ENCODE measurements around the gene PKIG.

PKIG gene

DNA sequence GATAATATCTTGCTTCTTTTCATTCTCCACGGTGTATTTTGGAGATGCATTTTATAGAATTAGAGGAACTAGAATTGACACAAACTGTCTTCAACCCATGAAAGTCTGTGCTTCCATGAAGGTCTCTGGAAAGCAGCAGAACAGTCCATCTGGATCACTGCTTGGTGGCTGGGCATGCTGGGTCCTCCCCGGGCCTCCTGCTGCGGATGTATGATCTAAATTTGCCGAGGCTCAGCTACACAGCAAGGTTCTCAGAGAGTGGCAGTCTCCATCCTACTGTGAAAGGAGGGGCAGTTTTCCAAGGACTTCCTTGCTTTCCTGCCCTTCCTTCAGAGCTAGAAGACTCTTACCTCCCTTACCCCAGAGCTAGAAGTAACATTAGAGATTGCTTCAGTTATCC lies 15.1 kb downstream of the PKIG start:
- DNase-seq, result no peak

DNA sequence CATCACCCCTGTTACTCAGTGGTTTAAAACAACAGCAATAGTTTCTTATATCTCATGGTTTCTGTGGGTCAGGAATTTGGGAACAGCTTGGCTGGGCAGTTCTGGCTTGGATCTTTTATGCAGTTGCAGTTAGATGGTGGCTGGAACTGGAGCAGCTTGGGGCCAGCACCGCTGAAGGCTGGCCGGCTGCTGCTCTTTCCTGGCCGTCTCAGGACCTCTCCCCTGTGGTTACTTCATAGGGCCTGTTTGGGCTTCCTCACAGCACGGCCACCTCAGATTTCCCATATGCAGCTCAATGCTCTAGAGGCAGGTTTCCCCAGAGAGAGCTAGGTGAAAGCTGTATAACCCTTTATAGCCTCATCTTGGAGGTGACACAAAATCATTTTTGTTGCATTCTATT lies 15.6 kb downstream of the PKIG start:
- no peak for DNase-seq

DNA sequence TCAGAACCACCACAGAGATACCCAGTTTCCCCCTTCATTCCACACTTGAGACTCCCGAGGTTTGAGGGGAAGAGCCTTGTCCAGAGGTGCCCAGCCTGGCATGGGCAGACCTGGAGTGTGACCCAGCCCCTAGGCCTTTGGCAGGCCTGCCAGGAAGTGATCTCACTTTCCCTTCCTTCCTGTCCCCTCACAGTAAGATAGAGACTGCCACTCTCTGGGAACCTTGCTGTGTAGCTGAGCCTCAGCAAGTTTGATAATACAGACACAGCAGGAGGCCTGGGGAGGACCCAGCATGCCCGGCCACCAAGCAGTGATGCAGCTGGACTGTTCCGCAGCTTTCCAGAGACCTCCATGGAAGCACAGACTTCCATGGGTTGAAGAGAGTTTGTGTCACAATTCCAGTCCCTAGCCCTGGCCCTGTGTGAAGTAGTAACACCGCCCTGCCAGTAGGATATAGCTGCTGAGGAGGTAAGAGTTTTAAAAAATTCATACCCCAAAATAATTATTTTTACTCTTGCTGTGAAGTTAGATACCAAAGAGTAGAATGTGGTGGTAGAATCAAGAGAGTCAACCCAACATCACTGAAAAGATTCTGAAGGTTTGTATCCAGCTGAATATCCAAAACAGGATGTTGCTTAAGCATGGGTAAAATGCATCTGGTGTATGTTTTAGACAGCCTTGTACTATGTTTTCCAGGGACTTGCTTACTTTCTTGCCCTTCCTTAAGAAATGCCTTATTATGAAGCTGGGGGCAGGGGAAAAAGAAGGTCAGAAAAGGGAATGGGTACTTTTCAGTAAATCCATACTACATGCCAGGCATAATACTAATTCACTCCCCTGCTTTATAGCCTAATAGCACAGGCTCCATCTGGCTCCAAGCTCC lies 16.3 kb downstream of the PKIG start:
- DNase-seq, result no peak

DNA sequence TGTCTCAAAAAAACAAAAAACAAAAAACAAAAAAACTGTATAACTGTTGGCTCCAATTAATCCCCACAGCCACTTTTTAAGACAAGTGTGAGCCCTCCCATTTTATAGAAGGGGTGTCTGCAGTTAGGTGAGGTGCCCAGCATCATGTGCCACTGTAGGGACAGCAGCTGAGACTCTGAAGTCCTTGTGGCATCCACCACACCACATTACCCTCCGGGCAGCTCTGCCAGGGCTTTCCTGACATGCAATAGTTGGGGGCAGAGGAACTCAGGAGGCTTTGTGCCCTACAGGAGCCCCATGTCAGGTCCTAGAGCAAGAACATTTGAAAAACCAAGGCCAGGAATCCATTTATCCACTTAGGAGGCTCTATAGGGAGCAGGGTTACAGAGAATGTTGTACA lies 17.3 kb downstream of the PKIG start:
- no peak for DNase-seq

DNA sequence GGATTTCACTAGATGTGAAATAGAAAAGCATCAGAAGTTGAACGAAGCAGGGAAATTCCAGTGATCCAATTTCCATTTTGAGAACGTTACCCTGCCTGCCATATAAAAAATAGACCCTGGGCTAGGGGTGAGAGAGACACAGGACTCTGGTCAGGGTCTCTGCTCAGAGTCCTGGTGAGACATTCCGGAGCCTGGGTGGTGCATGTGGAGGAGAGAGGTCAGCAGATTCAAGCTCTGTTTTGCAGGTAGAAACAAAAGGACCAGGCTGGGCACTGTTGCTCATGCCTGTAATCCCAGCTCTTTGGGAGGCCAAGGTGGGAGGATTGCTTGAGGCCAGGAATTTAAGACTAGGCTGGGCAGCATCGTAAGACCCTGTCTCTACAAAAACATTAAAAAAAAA lies 17.9 kb downstream of the PKIG start:
- DNase-seq, result no peak

DNA sequence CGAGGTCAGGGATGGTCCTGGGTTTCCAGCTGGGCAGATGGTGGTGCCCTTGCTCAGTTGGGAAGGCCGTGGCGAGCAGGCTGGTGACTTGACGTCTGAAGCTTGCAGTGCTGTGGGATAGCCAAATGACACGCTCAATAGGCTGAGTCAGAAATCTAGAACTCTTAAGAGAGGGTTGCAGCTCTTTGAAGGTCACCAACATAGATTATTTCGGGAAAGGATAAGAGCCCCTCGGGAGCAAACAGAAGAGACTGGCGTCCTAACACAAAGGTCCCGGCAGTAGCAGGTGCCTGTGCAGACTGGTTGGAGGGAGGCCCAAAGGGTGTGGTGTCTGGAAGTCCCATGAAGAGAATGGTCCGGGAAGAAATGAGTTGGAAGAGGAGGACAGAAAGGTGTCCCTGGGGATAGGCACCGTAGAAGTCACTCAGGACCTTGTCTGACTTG lies 18.4 kb downstream of the PKIG start:
- no peak for DNase-seq

DNA sequence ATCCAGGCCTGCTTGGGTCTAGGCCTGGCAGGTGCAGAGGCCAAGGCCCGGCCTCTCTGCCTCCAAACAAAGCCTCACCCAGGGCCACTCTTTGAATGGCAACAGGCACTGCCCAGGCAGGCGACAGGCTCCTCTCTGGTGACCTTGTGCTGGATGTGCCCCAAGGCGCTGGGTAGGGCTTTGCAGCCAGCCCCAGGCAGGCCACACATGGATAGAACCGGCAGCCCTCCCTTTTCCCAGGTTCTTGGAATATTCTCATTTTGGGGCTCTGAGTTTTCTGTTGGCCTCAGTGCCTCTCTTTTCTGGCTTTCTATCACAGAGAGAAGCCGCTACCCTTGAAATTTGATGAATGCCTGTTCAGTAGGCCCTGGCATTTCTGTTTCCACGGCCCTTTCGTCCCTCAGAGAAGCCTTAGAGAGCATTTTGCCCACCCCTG lies 18.9 kb downstream of the PKIG start:
- DNase-seq, result no peak

DNA sequence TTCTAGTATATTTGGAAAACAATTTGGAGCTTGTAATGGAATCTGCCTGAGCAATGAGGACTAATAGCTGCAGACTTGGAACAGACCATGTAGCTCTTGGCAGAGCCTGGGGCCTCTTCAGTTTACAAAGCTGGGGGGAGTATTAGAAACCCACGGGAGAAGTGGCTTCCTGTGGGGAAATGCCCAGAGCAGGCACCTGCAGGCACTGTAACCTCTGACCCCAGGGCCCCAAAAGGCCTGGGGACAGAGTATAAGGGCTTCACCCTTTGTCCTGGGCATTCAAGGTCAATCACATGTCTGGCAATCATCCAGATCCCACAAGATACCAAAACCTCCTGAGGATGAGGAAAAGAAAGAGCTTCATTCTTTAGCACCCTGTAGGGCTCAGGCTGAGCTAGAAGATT lies 19.4 kb downstream of the PKIG start:
- no peak for DNase-seq

DNA sequence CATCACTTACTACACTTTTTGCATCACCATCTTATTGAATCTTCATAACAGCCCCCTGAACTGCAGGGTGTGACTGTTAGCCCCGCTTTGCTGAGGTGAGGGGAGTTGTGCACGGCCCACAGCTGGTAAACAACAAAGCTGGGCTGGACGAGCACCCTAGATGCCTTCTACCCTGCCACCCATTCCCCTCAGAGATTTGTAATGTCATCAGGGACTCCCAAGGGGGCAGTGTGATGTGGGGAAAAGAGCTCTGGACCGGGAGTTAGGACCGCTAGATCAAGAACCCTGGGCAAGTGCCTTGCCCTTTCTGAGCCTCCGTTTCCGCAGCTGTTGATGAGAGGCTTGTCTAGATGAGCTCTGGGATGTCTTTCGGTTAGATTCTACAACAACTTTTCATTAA lies 20.9 kb downstream of the PKIG start:
- DNase-seq, result no peak

DNA sequence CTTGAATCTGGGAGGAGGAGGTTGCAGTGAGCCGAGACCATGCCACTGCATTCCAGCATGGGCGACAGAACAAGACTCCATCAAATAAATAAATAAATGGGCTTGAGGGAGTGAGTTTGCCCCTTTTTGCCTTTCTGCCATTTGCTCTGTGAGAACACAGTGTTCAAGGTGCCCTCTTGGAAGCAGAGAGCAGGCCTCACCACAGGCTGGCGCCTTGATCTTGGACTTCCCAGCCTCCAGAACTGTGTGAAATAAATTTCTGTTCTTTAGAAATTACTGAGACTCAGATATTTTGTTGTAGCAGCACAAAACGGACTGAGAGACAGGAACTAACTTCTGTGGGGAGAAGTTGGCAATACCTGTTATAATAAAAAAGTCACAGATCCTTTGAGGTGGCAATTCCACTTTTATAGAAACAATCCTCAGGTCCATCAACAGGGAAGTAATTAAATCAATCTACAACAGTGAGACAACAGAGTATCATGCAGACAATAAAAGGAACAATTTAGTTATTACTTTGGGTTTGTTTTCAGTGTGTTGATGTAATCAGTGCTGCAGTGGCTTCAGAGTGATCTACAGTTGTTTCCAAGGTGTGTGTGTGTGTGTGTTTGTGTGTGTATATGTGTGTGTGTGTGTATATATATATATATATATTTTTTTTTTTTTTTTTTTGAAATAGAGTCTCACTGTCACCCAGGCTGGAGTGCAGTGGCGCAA lies 24.5 kb downstream of the PKIG start:
- DNase-seq, result no peak

DNA sequence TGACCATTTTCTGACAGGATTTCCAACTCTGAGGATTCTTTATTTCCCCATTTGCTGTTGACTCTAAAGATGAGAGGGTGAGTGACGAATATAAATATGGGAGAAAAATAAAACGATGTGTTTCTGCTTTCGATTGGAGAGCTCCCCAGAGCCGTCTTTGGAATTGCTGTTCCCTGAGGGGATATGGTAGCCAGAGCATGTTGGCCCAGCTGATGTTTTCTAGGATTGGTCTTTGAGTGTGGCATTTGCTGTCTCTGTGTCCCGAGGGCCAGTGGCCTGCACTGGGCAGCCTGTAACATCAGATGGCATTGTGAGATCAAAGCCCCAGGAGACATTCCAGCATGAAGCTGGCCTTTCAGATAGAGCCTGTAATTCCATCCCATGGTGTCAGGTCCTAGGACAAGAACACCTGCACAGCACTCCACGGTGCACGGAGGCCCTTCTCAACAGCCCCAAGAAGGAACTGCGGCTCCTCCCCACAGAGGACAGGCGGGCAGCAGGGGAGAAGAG lies 26.7 kb downstream of the PKIG start:
- DNase-seq, result no peak

DNA sequence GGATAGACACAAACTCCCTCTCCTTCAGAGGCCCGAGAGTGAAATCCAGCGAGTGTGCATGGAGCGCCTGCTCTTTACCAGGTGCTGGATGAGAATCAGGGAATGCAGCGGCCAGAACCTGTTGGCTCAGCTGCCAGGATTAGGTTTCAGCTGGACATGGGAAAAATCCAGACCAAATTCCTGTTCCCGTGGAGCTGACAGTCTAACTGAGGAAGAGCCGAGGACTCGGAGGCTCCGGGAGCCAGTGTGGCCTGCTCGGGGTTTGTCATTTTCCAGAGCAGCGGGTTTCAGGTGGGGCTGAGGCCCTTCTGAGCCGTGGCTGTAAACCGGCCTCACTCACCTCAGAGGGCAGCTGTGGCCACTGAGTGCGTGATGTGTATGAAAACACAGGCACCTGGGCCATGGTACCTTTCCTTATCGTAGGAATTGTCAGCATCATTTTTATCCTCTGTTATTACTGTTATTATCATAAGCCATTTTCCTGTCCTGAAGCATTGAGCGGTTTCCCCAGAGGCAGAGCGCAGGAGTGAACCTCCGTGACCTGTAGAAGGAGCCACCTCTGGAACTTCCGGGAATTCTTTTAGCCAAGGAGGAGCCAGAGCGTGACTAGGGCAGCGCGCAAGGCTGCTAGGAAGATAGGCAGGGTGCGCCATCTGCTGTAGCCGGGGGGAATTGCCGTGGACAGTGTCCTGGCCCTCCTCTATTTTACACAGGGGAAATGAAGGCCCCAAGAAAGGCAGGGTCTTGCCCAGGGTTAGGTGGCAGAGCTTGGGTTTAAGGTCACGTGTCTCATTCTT lies 27.3 kb downstream of the PKIG start:
- peak; percentile 87 for DNase-seq

DNA sequence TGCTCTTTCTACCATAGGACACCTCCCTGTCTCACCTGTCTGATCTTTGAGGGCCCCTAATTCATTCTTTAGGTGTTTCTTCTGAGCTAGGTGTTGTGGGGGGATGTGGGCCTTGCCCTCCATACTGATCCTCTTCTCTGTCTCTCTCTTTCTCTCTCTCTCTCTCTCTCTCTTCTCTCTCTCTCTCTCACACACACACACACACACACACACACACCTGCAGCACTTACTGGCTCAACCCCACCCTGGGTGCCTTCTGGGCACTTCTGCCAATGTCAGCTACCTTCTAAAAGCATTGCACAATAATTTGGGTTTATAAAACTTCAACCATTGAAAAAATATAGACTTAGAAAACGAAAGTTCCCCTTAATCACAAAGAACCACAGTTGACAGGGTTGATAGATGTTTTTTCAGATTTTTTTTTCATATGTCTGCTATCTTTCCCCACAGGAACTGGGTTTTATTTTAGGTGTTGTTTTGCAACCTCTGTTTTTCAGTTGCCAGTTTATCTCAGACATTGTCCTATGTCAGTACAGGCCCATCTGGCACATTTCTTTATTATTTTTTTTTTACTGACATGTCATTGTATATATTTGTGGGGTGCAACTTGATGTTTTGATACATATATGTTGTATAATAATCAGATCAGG lies 28.1 kb downstream of the PKIG start:
- no peak for DNase-seq

DNA sequence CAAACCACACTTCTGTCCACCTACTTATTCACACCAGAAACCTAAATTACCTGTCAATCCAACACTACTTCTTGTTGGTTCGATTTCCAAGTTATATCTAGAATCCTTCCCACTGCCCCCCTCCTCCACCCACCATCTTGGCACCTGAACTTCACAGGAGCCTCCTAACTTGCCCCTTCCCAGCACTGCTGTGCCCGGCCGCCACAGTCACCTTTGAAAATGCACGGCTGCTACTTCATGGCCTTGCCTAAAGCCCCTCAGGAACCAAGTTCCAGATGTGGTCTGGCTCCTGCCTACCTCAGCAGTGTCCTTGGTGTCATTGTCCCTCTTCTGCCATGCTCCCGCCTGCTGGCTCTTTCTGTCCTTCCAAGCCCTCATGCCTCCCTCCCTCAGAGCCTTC lies 31.2 kb downstream of the PKIG start:
- no peak for DNase-seq

DNA sequence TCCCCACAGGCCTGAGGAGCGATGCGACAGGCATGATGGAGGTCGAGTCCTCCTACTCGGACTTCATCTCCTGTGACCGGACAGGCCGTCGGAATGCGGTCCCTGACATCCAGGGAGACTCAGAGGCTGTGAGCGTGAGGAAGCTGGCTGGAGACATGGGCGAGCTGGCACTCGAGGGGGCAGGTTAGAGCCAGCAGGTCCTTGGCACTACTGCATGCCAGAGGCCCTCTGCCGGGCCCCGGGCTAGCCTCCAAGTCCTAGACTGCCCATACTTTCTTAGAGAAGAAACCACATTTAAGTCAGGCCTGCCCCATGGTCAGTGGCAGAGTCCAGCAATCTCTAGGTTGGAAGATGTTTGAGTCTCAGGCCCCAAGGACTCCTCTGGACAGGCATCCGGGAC lies 32.1 kb downstream of the PKIG start:
- DNase-seq, result no peak

DNA sequence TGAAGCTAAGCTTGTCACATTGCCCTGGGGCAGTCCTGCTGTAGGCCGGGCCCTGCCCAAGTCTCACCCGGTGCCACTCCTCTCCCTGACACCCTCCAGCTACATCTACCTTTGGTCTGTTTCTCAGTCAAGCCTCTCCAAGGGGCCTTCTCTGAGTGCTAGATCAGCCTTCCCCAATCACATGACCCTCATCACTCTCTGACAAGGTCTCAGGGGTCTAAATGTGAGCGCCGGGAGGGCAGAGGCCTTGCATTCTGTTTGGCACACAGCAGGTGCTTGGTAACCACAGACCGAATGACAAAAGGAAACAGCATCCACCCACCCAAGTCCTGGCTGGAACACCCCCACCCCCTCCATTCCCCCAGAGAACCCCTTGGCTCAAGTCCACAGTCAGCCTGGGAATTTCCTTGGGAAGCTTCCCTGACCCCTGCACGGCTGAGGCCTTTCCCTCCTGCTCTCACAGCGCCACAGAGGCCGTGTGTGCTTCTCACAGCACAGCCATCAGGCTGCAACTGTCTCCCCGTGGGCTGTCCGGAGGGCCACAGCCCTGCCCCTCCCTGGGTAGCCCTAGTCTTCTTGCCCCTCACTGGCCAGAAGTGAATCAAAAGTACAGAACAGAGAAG lies 32.9 kb downstream of the PKIG start:
- DNase-seq, result no peak

DNA sequence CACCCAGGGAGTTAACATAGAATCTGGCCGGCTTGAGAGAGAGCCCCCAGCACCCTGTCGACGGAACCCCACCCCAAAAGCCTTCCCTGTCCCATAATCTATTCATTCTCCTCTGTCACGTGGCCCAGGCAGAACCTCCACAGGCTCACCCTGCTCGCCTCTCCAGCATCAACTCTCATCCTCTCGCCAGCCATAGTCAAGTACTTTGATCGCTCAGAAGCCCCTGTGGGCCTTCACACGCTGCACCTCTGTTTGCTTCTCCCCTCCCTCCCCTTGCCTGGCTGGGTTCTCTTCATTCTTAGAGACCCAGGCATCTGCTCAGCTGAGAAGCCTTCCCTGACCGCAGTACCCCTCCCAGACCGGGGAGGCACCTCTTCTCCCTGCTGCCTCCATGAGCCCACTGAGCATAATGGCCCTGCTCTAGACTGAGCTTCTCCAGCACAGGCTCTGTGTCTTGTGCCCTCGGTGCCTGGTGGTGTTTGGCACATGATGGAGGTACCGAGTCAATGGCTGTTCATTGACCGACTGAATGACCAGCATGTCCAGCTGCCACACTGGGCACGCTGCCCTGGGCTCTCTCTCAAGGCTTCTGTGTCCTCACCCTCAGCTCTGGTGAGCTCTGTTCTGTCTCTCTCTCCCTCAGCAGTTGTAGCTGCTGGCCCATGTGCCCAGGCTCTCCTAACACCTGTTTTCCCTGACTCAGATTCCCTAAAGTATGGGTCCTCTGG lies 33.7 kb downstream of the PKIG start:
- no peak for DNase-seq

DNA sequence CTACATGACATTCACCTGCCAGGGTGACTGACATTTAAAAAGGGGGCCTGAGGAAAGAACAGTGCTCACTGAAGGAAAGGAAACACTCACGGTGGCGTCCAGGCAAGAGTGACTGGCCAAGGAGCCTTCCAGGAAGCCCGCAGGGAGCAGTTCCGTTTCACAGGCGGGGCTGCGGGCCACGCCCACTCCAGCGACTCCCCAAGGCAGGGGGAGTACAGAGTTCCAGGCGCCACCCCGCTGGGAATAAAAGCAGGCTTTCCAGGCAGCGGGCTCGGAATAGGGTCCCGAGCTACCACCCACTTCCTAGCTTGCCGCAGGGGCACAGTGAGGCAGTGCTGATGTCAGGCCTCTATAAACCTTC lies 34.2 kb downstream of the PKIG start:
- DNase-seq, result no peak

DNA sequence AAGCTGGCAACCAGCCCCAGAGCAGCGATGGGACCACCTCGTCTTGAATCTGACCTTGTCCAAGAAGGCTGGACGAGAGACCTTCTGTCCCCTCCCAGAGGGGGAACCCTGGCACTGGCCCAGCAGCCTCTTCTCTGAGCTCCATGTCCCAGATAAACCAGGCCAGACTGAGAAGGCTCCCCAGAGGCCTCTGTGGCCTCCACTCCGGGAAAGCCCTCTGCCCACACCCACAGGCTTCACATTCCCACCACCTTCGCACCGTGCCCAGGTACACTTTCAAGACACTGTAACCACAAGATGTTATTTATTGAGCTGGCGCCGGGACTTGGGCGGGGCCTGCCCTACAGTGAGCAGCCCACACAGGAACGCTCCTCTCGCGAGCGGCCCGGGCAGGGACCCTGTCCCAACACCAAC lies 35.9 kb downstream of the PKIG start:
- peak; percentile 49 for DNase-seq

DNA sequence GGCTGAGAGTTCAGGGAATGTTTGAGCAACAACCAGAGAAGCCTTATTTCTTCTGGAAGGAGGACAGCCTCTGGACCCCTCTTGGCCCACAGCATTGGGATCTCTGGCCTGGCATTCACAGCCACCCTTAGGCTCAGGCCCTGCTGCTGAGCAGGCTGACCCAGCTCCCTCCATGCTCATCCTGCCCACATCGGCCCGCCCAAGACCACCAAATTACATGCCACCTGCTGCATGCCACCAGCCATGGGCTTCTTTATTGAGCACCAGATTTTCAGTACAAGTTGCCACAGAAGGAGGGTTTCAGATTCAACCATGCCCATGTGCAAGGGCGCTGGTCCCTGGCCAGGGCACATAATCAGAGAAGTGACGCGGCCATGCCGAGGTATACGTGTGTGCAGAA lies 36.9 kb downstream of the PKIG start:
- no peak for DNase-seq

DNA sequence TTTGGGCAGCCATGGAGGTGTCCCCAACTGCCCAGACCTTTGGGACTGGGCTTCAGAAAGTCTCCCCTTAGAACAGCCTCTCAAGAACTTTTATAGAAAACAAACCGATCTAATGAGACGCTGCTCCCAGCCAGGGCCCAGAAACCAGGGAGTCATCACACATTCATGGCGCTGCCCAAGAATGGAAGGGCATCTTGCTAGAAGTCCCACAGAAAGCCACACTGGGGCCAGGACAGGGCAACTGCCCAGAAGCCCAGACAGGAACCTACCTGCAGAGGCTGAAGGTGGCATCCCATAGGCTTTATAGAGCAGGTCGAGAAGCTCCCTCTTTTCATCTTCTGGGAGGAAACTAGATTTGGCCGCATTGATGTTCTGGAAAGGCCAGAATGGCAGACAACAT lies 37.7 kb downstream of the PKIG start:
- no peak for DNase-seq

DNA sequence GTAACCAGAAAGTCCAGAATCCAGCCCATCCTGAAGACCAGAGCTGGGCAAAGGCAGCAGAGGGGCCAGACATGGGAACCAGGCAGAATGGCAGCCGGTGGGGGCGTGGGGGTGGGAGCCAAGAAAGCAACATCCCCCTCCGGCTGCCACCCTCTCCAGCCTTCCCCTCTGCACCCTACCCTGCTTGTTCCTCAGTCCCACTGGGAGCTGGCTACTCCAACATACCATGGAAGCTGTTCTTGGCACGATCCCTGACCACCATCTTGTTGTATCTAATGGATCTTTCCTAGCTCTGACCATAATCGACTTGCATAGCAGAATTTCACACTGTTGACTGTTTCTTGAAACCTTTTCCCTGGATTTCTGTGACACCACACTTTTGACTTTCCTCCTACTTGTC lies 38.9 kb downstream of the PKIG start:
- DNase-seq, result no peak
